ENCODE measurements around the gene PI4KA. TPM values are rescaled to one million over a fixed set of nuclear protein-coding genes. Genes with fewer than 3 reads are reported as not detected.

The PI4KA gene
- total RNA-seq (2014; rRNA removed; shearing (Covaris generic)) (37.2 and 38.1 TPM in 2 replicates), polyA plus RNA-seq (2016; fragmentation: Nextera tagmentation; extraction: Ambion mirVana) (13.0 and 17.1 TPM in 2 replicates)
- long read RNA-seq, partial matches to known transcripts = 2 of 2 reads
- long read RNA-seq, other reads (novel, unspliced or antisense) = 0 of 2 reads

DNA sequence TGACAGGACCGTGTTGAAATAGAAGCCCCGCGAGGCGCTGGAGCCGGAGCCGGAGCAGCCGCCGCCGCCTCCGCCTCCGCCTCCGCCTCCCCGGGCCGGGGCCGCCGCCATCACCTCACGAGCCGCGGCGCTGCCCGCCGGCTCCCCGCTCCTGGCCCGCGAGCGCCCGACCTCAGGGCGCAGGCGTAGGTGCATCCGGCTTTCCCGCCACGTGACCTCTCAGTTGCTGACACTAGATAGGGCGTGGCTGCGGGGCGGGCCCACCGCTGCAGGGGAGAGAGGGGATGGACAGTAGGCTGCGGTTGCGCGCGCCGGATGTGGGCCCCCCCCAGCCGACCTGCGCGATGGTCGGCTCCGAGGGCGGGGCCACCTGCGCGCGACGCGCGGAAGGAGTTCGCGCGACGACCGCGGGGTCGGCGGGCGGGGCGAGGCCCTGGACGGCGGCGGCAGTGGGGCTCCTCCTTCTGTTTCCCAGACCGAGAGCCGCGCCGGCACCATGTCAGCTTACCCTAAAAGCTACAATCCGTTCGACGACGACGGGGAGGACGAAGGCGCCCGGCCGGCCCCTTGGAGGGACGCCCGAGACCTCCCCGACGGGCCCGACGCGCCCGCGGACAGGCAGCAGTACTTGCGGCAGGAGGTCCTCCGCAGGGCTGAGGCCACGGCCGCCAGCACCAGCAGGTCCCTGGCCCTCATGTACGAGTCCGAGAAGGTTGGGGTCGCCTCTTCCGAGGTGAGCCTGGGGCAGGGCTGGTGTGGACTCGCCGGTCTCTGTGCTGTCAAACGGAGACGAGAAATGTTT lies at the start of gene PI4KA, which contains the start of gene SNAP29:
PI4KA (minus strand) TSS at position 197 of the 802 bp plus-strand sequence; CDS start at position 111, 86 bp downstream.
SNAP29 (plus strand) TSS at position 393 of the 802 bp plus-strand sequence; CDS start at position 497, 104 bp downstream.
- H3K27me3 ChIP-seq (ENCODE audit: insufficient read depth) = no peaks in the 10 kb centered on the region
- Mint-ChIP-seq H3K36me3 (ENCODE audit: low read depth) (no peaks in the 10 kb centered on the region), H3K27ac (peak within 1 kb of the TSS; percentile 33), H3K4me1 (peaks cover 22% of the 10 kb centered on the region), H3K4me3 (peak within 1 kb of the TSS; percentile 89), H3K9me3 (no peaks in the 10 kb centered on the region), H3K27me3 (ENCODE audit: insufficient read depth, low read depth, poor library complexity) (peaks cover 9% of the 10 kb centered on the region)
- no peaks in the 10 kb centered on the region for H3K9me2 ChIP-seq (ENCODE audit: insufficient read depth)
- peak within 1 kb of the TSS; percentile 99 for H3K4me2 ChIP-seq
- peaks cover 5% of the 10 kb centered on the region for H3F3A ChIP-seq (replicated peaks; ENCODE audit: low read depth)
- H2AFZ ChIP-seq = peak within 1 kb of the TSS; percentile 99
- ATAC-seq = peak; percentile 87
- H3K36me3 ChIP-seq (ENCODE audit: insufficient read depth) = no peaks in the 10 kb centered on the region
- TF ChIP-seq ZNF331 (CRISPR knock-in tag; IDR thresholded peaks at IDR 0.05; ENCODE audit: low read depth) (no peak), STAT1 (IDR thresholded peaks at IDR 0.05; ENCODE audit: unreplicated experiment) (no peak), EZH2 (IDR thresholded peaks at IDR 0.05; ENCODE audit: low read depth, unreplicated experiment) (no peak), CREB1 (CRISPR knock-in tag; IDR thresholded peaks at IDR 0.05; ENCODE audit: low read depth) (peak; percentile 79), EZH2phosphoT487 (IDR thresholded peaks at IDR 0.05; ENCODE audit: unreplicated experiment) (no peak), JUNB (IDR thresholded peaks at IDR 0.05; ENCODE audit: unreplicated experiment) (no peak), POLR2AphosphoS5 (IDR thresholded peaks at IDR 0.05; ENCODE audit: low read depth) (peak; percentile 55), ZNF114 (CRISPR knock-in tag; IDR thresholded peaks at IDR 0.05) (no peak), NANOG (IDR thresholded peaks at IDR 0.05; ENCODE audit: borderline replicate concordance) (no peak)
- TF ChIP-seq, protein P1, sequence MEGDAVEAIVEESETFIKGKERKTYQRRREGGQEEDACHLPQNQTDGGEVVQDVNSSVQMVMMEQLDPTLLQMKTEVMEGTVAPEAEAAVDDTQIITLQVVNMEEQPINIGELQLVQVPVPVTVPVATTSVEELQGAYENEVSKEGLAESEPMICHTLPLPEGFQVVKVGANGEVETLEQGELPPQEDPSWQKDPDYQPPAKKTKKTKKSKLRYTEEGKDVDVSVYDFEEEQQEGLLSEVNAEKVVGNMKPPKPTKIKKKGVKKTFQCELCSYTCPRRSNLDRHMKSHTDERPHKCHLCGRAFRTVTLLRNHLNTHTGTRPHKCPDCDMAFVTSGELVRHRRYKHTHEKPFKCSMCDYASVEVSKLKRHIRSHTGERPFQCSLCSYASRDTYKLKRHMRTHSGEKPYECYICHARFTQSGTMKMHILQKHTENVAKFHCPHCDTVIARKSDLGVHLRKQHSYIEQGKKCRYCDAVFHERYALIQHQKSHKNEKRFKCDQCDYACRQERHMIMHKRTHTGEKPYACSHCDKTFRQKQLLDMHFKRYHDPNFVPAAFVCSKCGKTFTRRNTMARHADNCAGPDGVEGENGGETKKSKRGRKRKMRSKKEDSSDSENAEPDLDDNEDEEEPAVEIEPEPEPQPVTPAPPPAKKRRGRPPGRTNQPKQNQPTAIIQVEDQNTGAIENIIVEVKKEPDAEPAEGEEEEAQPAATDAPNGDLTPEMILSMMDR (conservative IDR thresholded peaks at IDR 0.05; ENCODE audit: low read depth in 2 of 2) = no peak
- TF ChIP-seq, protein P2, sequence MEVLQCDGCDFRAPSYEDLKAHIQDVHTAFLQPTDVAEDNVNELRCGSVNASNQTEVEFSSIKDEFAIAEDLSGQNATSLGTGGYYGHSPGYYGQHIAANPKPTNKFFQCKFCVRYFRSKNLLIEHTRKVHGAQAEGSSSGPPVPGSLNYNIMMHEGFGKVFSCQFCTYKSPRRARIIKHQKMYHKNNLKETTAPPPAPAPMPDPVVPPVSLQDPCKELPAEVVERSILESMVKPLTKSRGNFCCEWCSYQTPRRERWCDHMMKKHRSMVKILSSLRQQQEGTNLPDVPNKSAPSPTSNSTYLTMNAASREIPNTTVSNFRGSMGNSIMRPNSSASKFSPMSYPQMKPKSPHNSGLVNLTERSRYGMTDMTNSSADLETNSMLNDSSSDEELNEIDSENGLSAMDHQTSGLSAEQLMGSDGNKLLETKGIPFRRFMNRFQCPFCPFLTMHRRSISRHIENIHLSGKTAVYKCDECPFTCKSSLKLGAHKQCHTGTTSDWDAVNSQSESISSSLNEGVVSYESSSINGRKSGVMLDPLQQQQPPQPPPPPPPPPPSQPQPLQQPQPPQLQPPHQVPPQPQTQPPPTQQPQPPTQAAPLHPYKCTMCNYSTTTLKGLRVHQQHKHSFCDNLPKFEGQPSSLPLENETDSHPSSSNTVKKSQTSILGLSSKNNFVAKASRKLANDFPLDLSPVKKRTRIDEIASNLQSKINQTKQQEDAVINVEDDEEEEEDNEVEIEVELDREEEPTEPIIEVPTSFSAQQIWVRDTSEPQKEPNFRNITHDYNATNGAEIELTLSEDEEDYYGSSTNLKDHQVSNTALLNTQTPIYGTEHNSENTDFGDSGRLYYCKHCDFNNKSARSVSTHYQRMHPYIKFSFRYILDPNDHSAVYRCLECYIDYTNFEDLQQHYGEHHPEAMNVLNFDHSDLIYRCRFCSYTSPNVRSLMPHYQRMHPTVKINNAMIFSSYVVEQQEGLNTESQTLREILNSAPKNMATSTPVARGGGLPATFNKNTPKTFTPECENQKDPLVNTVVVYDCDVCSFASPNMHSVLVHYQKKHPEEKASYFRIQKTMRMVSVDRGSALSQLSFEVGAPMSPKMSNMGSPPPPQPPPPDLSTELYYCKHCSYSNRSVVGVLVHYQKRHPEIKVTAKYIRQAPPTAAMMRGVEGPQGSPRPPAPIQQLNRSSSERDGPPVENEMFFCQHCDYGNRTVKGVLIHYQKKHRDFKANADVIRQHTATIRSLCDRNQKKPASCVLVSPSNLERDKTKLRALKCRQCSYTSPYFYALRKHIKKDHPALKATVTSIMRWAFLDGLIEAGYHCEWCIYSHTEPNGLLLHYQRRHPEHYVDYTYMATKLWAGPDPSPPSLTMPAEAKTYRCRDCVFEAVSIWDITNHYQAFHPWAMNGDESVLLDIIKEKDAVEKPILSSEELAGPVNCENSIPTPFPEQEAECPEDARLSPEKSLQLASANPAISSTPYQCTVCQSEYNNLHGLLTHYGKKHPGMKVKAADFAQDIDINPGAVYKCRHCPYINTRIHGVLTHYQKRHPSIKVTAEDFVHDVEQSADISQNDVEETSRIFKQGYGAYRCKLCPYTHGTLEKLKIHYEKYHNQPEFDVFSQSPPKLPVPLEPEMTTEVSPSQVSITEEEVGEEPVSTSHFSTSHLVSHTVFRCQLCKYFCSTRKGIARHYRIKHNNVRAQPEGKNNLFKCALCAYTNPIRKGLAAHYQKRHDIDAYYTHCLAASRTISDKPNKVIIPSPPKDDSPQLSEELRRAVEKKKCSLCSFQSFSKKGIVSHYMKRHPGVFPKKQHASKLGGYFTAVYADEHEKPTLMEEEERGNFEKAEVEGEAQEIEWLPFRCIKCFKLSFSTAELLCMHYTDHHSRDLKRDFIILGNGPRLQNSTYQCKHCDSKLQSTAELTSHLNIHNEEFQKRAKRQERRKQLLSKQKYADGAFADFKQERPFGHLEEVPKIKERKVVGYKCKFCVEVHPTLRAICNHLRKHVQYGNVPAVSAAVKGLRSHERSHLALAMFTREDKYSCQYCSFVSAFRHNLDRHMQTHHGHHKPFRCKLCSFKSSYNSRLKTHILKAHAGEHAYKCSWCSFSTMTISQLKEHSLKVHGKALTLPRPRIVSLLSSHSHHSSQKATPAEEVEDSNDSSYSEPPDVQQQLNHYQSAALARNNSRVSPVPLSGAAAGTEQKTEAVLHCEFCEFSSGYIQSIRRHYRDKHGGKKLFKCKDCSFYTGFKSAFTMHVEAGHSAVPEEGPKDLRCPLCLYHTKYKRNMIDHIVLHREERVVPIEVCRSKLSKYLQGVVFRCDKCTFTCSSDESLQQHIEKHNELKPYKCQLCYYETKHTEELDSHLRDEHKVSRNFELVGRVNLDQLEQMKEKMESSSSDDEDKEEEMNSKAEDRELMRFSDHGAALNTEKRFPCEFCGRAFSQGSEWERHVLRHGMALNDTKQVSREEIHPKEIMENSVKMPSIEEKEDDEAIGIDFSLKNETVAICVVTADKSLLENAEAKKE (CRISPR knock-in tag; IDR thresholded peaks at IDR 0.05) = no peak
- TF ChIP-seq, protein P3, sequence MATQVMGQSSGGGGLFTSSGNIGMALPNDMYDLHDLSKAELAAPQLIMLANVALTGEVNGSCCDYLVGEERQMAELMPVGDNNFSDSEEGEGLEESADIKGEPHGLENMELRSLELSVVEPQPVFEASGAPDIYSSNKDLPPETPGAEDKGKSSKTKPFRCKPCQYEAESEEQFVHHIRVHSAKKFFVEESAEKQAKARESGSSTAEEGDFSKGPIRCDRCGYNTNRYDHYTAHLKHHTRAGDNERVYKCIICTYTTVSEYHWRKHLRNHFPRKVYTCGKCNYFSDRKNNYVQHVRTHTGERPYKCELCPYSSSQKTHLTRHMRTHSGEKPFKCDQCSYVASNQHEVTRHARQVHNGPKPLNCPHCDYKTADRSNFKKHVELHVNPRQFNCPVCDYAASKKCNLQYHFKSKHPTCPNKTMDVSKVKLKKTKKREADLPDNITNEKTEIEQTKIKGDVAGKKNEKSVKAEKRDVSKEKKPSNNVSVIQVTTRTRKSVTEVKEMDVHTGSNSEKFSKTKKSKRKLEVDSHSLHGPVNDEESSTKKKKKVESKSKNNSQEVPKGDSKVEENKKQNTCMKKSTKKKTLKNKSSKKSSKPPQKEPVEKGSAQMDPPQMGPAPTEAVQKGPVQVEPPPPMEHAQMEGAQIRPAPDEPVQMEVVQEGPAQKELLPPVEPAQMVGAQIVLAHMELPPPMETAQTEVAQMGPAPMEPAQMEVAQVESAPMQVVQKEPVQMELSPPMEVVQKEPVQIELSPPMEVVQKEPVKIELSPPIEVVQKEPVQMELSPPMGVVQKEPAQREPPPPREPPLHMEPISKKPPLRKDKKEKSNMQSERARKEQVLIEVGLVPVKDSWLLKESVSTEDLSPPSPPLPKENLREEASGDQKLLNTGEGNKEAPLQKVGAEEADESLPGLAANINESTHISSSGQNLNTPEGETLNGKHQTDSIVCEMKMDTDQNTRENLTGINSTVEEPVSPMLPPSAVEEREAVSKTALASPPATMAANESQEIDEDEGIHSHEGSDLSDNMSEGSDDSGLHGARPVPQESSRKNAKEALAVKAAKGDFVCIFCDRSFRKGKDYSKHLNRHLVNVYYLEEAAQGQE (IDR thresholded peaks at IDR 0.05; ENCODE audit: unreplicated experiment) = no peak
- TF ChIP-seq, protein P4, sequence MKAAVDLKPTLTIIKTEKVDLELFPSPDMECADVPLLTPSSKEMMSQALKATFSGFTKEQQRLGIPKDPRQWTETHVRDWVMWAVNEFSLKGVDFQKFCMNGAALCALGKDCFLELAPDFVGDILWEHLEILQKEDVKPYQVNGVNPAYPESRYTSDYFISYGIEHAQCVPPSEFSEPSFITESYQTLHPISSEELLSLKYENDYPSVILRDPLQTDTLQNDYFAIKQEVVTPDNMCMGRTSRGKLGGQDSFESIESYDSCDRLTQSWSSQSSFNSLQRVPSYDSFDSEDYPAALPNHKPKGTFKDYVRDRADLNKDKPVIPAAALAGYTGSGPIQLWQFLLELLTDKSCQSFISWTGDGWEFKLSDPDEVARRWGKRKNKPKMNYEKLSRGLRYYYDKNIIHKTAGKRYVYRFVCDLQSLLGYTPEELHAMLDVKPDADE (IDR thresholded peaks at IDR 0.05) = peak; percentile 38; the same call in 1 of the 2 replicates
- H3K27ac ChIP-seq (ENCODE audit: low read depth) = peak within 1 kb of the TSS; percentile 88
- peaks cover 39% of the 10 kb centered on the region for H3K79me2 ChIP-seq (replicated peaks; ENCODE audit: insufficient read depth)
- 0 out of 2 replicates have a peak, but pooled peaks cover 4% of the 10 kb centered on the region for H4K20me1 ChIP-seq (replicated peaks; ENCODE audit: insufficient read depth)
- DNase-seq (ENCODE audit: low spot score) = peak; percentile 98
- H3K4me3 ChIP-seq = peak within 1 kb of the TSS; percentile 98
- H3K4me1 ChIP-seq (ENCODE audit: insufficient read depth) = peaks cover 10% of the 10 kb centered on the region
